Hypothalamus (tissue), 51 donors: ENCODE results near the gene SYNE1.
"Not testable (repeated sequence)": the region's sequence is repeated elsewhere in the genome, so short reads cannot be mapped to it uniquely, and the experiment has no call there.

Experiments
- DNase-seq, 51 donors: peaks; one replicate each; lab custom pipeline; 2025; lab: John Stamatoyannopoulos, UW

SYNE1 gene

DNA sequence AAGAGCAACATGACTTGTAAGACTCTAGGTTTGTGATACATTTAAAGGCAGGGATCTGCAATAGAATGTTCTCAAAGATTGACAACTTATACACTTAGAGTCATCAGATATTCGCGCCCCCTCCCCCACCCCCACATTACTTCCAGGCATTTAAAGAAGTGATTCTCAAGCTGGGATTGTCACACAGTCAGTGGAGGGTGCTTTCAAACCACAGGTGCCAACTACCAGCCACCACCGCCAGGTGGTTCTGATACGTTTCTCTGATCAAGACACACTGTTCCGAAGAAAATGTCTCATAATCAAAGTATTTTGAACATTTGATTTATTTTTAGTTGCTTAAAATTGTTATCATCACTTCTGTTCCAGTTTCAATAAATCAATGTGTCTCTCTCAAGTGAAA is 472.2 kb downstream of the SYNE1 start:
- DNase-seq: no peak

- no peak for DNase-seq
Measured at GRCh38 chr6:152161501-152161900, 475.7 kb downstream of the SYNE1 start.

- DNase-seq: no peak
Measured at GRCh38 chr6:152160346-152160745, 476.8 kb downstream of the SYNE1 start.

GRCh38 chr6:152155792-152156191 is 481.4 kb downstream of the SYNE1 start:
- DNase-seq: no peak

DNA sequence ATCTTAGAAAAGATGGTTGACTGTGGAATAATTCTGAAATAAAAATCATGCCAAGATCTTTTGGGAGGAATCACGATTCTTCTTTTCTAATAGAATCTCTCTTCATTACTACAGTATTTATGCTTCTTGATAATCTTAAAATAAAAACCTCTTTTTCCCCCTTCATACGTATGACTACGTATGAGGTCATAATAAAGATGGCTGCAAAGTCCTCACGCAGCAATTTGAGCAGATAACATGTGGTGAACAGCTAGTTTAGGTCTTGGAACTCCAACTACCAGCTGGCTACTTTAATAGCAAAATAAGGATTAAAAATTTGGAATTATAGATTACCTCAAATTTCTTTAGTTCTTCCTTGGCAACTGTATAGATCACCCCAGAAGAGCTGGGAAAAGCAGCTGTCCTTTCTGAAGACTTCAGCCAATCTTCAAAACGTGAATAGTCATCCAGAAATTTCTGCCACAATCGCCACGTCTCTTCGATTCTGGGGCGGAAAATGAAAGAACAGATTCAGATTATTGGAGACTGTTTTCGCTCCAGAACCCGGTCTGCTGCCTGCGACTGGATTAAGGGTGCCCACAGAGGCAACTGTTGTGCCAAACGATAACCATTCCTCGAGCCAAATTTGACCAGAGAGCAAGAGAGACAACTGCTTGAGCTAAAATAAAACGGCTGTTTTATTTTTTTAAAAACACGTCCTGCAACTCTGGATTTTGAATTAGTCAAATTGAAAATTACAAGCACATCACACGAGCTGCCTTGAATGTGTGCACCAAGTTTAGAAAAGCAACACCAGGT is 482.4 kb downstream of the SYNE1 start:
- DNase-seq: no peak

DNA sequence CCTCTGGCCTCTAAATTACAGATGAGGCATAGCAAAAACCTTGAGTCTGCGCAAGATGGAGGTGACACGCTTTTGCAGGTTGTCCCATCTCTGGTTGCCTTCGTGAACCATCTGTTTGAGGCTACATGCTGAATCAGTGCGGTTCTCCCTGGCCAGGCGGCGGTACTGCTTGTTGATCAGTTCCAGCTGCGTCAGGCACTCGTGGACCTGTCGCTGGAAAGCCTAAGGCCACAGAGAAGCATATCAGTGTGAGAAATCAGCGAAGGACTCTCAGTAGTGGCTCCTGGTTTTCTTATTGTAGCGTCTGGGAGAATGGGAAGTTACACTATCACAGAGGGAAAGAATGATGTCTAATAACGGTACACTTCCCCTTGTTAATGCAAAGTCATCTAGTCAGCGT is 485.2 kb downstream of the SYNE1 start:
- DNase-seq: no peak

DNA sequence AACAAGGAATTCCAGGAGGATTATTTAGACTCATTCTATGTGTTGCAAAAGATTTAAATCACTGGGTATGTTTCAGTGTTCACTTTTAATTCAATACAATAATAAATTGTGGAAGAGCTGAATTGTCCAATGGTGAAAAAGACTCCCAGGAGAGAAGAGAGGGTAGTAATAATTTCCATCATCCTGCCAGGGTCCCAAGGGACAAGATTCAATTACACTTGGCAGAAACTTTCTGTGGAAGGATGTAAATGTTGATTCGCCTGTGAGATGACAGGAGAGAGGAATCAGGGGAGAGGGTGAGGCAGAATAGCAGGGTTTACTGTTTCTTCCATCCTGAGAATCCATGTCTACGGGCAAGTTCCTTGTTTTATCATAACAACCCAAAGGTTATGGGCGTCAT is 487.0 kb downstream of the SYNE1 start:
- no peak for DNase-seq

DNA sequence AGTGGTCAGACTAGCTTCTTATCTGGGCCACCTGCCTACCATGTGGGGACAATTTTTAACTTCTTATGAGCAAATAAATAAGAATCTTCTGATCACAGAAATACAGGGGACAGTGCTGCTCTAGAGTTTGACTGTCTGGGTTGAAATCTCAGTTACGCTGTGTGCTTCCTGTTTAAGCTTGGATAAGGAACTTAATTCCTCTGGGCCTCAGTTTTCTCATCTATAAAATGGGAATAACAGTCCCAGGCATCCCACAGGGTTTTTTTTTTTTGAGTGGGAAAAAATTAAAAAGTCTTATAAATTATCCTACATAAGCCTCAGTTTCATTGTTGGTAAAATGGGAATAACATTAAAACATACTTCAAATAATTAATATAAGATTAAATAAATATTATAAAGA is 488.8 kb downstream of the SYNE1 start:
- DNase-seq: no peak

- no peak for DNase-seq
Measured at GRCh38 chr6:152147269-152147668, 489.9 kb downstream of the SYNE1 start.

DNA sequence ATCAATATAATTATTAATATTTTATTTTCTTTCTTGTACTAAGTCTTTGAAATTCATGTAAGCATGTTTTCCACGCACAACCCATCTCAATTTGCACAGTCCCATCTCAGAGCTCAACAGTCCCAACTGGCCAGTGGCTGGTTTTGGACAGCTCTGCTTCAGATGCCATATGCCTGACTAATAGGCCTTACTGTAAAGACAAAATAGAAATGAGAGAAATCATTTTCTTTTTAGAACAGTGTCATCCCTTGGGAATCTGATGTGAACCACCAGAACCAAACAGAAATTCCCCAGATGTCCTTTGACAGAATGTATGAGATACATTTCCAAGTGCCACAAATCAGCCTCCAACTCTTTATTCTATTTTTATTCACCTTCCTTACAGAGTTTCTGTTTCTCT is 490.8 kb downstream of the SYNE1 start:
- no peak for DNase-seq

GRCh38 chr6:152143359-152143758 is 493.8 kb downstream of the SYNE1 start:
- no peak for DNase-seq

- DNase-seq: no peak
Measured at GRCh38 chr6:152142105-152142504, 495.1 kb downstream of the SYNE1 start.

DNA sequence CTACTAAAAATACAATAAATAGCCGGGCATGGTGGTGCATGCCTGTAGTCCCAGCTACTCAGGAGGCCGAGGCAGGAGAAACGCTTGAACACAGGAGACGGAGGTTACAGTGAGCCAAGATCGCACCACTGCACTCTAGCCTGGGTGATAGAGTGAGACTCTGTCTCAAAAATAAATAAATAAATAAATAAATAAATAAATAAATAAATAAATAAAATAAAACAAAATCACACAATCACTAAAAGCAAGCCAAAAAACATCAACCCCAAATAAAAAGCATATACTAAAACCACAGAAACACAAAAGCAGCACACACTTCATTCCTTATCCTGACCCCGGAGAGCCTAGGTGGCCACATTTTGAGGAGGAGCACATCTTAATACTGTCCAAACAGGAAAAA is 498.8 kb downstream of the SYNE1 start:
- not testable (repeated sequence) for DNase-seq

DNA sequence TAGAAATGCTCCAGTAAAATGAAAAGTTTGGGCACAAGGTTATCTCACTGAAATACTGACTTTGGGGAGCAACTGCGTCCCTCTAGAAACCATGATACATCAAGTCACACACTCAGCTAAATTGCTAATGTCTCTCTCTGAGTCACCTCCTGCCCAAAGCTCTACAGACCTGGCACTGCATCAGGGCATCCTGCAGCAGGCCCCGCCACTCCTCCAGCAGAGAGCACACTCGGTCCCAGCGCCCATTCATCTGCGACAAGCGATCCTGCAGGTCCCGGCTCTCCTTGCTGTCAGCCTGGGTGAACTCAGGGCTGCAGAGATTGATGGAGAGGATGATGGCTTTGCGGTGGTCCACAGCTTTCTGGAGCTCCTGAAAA is 500.7 kb downstream of the SYNE1 start:
- DNase-seq: no peak

GRCh38 chr6:152135755-152136448 is 501.3 kb downstream of the SYNE1 start:
- no peak for DNase-seq

- no peak for DNase-seq
Measured at GRCh38 chr6:152130441-152130840, 506.7 kb downstream of the SYNE1 start.

DNA sequence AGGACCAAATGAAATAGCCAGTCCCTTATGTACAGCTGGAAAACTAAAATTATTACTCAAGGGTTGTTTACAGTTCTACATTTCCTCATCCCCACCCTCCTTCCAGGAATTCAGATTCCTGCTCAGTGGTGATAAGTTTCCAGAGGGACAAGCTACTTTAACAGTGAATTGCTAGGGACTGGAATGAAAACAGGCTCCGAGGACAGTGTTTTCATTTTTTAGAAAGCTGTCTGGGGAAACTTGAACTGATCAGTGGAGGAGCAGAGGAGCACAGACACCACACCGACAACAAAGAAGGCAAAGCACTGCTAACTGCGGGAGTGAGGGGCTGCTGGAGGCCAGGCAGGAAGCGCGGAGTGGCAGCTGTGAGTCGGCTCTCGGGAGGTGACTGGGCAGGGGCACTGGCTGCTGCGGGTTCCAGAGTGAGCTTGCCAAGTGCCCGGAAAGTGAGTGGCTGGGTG is 507.4 kb downstream of the SYNE1 start:
- DNase-seq: peak in 1 of 51 donors; percentile 18

DNA sequence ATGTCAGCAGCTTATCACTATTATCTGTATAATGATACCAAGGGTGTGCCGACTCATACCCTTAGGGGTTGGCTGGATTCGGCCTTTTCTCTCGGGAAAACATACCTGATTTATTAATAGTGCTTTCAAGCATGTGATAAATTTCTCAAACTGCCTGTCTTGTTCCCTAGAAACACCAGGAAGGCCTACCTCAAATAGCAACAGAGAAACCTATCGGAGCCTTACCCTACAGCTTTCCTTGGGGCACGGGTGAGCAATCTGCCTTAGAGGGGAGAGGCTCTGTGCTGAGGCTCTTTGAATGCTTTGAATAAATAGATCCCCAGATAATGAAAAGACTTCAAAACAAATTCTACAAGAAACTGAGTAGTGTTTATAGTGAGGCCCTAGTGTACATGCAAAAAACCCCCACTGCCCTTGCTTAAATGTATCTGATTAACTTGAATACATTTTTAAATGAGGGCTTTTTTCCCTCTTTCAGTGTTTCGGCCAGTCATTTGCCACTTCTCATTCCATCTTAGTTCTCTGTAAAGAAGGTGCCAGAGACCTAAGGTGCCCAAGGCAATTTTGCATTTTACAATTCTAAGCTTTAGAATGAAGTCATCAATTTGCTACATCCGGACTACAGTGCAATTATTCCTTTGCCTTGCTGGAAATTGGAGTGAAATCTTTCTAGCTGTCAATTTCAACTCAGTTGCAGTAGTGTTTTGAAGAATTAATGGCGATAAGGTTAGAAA is 509.6 kb downstream of the SYNE1 start:
- DNase-seq: no peak

- DNase-seq: peak in 1 of 51 donors; percentile 25
Measured at GRCh38 chr6:152124429-152125074, 512.6 kb downstream of the SYNE1 start.

GRCh38 chr6:152123076-152123475 is 514.1 kb downstream of the SYNE1 start:
- DNase-seq: no peak

DNA sequence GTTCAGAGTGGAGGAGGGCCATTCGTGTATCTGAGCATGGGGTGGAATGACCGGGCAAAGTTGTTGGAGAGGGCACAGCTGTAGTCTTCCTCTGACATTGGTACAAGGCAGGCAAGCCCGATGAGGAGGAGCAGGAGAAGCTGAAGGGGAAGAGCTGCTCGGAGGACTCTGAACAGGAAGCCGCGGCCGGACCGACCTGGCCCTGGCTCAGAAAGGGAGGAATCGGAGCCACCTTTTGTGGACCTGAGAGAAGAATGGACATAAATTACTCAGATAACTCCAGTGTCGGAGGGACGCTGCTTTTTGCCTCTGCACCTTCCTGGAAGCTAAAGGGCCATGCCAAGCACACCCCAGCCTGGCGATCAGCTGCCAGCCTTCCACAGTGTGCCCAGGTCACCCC is 514.7 kb downstream of the SYNE1 start:
- DNase-seq: no peak
